T-cell (primary cell): ENCODE data around the gene MYO10. TPM values are rescaled to one million over a fixed set of nuclear protein-coding genes. Genes with fewer than 3 reads are reported as not detected.

ENCODE experiments used
- ATAC-seq, 4 experiments: fragments of 200-7000 bp in 3 of 4; fragments of 150-1000 bp in 1 of 4; cut with Tn5 transposase; replicated peaks in 1 of 4; 1 replicate in 3 of 4; 2 replicates in 1 of 4; pipeline ENCODE4 v1.10.0; 2021; ENCODE audit warnings: moderate library complexity in 3 of 4, mild to moderate bottlenecking in 2 of 4, moderate number of reproducible peaks in 1 of 4
- CTCF ChIA-PET, 2 donors: fragments of 300-600 bp; sonication (Branson Sonifier 250); formaldehyde crosslinking; loops; one replicate each; lab custom pipeline; 2022; ENCODE audit warnings: antibody characterized with exemption in 2 of 2; lab: Charles Lee
- POLR2A ChIA-PET, 2 donors: fragments of 300-600 bp; sonication (Branson Sonifier 250); formaldehyde crosslinking; loops; one replicate each; lab custom pipeline; 2022; ENCODE audit warnings: antibody characterized with exemption in 2 of 2; lab: Charles Lee
- DNase-seq, 35 experiments: peaks; one replicate each; pipeline versions ENCODE4 v3.0.0 to v3.0.0-alpha.2; 2013 to 2023
- H3K27ac ChIP-seq: one replicate; pipeline ENCODE4 v1.5.1; 2013; ENCODE audit warnings: low read length
- H3K27me3 ChIP-seq, 2 experiments: replicated peaks in 1 of 2; 1 replicate in 1 of 2; 2 replicates in 1 of 2; pipeline versions ENCODE4 v1.6.1 to v1.7.0; 2013; ENCODE audit warnings: low read length in 1 of 2, mixed read lengths in 1 of 2; ENCODE audit not compliant: control insufficient read depth in 2 of 2, insufficient read depth in 2 of 2; ENCODE audit errors: extremely low read depth in 1 of 2
- H3K36me3 ChIP-seq, 2 donors: 1 replicate in 1 of 2; 2 replicates in 1 of 2; pipeline versions ENCODE4 v1.6.1 to v1.7.0; 2013; ENCODE audit warnings: low read length in 1 of 2; ENCODE audit not compliant: control insufficient read depth in 2 of 2, insufficient read depth in 1 of 2; ENCODE audit errors: extremely low read depth in 1 of 2
- H3K4me1 ChIP-seq, 2 experiments: 1 replicate in 1 of 2; 2 replicates in 1 of 2; pipeline versions ENCODE4 v1.6.1 to v1.7.0; 2013; ENCODE audit warnings: low read length in 2 of 2, mixed read lengths in 1 of 2; ENCODE audit not compliant: insufficient read depth in 2 of 2, control insufficient read depth in 1 of 2; ENCODE audit errors: extremely low read depth in 1 of 2
- H3K4me3 ChIP-seq, 2 donors: 1 replicate in 1 of 2; 2 replicates in 1 of 2; pipeline versions ENCODE4 v1.5.1 to v1.7.0; 2013; ENCODE audit warnings: mild to moderate bottlenecking in 2 of 2, low read length in 1 of 2, moderate library complexity in 1 of 2; ENCODE audit not compliant: control insufficient read depth in 1 of 2; ENCODE audit errors: extremely low read depth in 1 of 2
- H3K9me3 ChIP-seq: 2 replicates; pipeline ENCODE4 v1.7.0; 2013
- H3K27ac Mint-ChIP-seq, 2 donors: one replicate each; pipeline ENCODE4 v1.8.0; 2020 to 2021; ENCODE audit warnings: mild to moderate bottlenecking in 2 of 2, mixed read lengths in 2 of 2
- H3K27me3 Mint-ChIP-seq, 2 donors: one replicate each; pipeline ENCODE4 v1.8.0; 2021 to 2022; ENCODE audit warnings: mixed read lengths in 2 of 2
- H3K36me3 Mint-ChIP-seq: one replicate; pipeline ENCODE4 v1.8.0; 2021; ENCODE audit warnings: mixed read lengths
- H3K4me1 Mint-ChIP-seq, 3 donors: one replicate each; pipeline ENCODE4 v1.8.0; 2020 to 2022; ENCODE audit warnings: mixed read lengths in 3 of 3, mild to moderate bottlenecking in 1 of 3
- H3K4me3 Mint-ChIP-seq, 3 donors: one replicate each; pipeline ENCODE4 v1.8.0; 2020 to 2022; ENCODE audit warnings: mild to moderate bottlenecking in 3 of 3, mixed read lengths in 3 of 3, moderate library complexity in 3 of 3
- H3K9me3 Mint-ChIP-seq, 3 donors: one replicate each; pipeline ENCODE4 v1.8.0; 2020 to 2022; ENCODE audit warnings: mixed read lengths in 3 of 3
- WGBS: methylation state at CpG from one replicate; pipeline ENCODE4 v1.1.5; 2013; ENCODE audit warnings: missing lambda C conversion rate; ENCODE audit not compliant: insufficient coverage; 5-methylcytosine and 5-hydroxymethylcytosine counted together
- total RNA-seq, 35 experiments: library from RNA in 6 of 35; stranded (reverse) in 6 of 35; fragments of 120-200 nt in 1 of 35; gene quantifications; one replicate each; pipeline versions ENCODE4 v1.2.1 to v1.2.4 and lab custom pipeline; 2013 to 2026

The MYO10 gene
- total RNA-seq, 5 donors from 2014 or later (not counting 1 experiment from before 2014, with no cell fraction given) = 0.20 to 0.47 (median 0.23) TPM; not detected in 2

- ATAC-seq (no peak), DNase-seq (no peak)
- H3K27ac ChIP-seq = no peak overlapping the region
- H3K4me3 ChIP-seq = no peak overlapping the region
- H3K4me3 Mint-ChIP-seq = no peak overlapping the region
- H3K27me3 Mint-ChIP-seq = peaks cover 0 to 4% of the 10 kb centered on the region in 2 donors
- no peak overlapping the region for H3K27ac Mint-ChIP-seq
- no peaks in the 10 kb centered on the region for H3K36me3 Mint-ChIP-seq
- no peaks in the 10 kb centered on the region for H3K9me3 ChIP-seq
- ChIA-PET POLR2A (no interaction called here), CTCF (no interaction called here)
- H3K9me3 Mint-ChIP-seq = peaks cover 0 to 4% (median 2%) of the 10 kb centered on the region in 3 donors
- no peaks in the 10 kb centered on the region for H3K36me3 ChIP-seq
- no peaks in the 10 kb centered on the region for H3K4me1 Mint-ChIP-seq
- H3K4me1 ChIP-seq = no peaks in the 10 kb centered on the region
- peaks cover 0 to 3% of the 10 kb centered on the region in 2 experiments for H3K27me3 ChIP-seq
- WGBS = 72% methylated on average over 3 of the region's 7 CpGs
These were observed 22.6 kb downstream of the MYO10 start for GRCh38 chr5:16913187-16914107.

GRCh38 chr5:16912080-16912479, 24.0 kb downstream of the MYO10 start:
- WGBS = 100% methylated on average over 1 of the region's 6 CpGs
- H3K4me1 Mint-ChIP-seq = no peaks in the 10 kb centered on the region

GRCh38 chr5:16909464-16909863, 26.6 kb downstream of the MYO10 start:
- Histone ChIP-seq H3K4me1 (no peaks in the 10 kb centered on the region), H3K27me3 (peaks cover 0 to 3% of the 10 kb centered on the region in 2 experiments), H3K36me3 (no peaks in the 10 kb centered on the region), H3K4me3 (no peak overlapping the region), H3K9me3 (no peaks in the 10 kb centered on the region), H3K27ac (no peak overlapping the region)
- H3K4me3 Mint-ChIP-seq = no peak overlapping the region
- H3K9me3 Mint-ChIP-seq = peaks cover 0 to 4% (median 2%) of the 10 kb centered on the region in 3 donors
- ATAC-seq (no peak), DNase-seq (no peak)
- H3K36me3 Mint-ChIP-seq = no peaks in the 10 kb centered on the region
- H3K27ac Mint-ChIP-seq = no peak overlapping the region
- WGBS = 67% methylated on average over 1 of the region's 7 CpGs
- no peaks in the 10 kb centered on the region for H3K4me1 Mint-ChIP-seq
- ChIA-PET POLR2A (no interaction called here), CTCF (no interaction called here)
- H3K27me3 Mint-ChIP-seq = peaks cover 0 to 5% of the 10 kb centered on the region in 2 donors

More at GRCh38 chr5:16912080-16912479, 24.0 kb downstream of the MYO10 start:
- Histone ChIP-seq H3K36me3 (no peaks in the 10 kb centered on the region), H3K4me1 (no peaks in the 10 kb centered on the region), H3K4me3 (no peak overlapping the region), H3K27ac (no peak overlapping the region), H3K27me3 (peaks cover 0 to 3% of the 10 kb centered on the region in 2 experiments), H3K9me3 (no peaks in the 10 kb centered on the region)
- H3K36me3 Mint-ChIP-seq = no peaks in the 10 kb centered on the region
- CTCF ChIA-PET = no interaction called here
- H3K27me3 Mint-ChIP-seq = peaks cover 0 to 4% of the 10 kb centered on the region in 2 donors
- ATAC-seq = no peak
- H3K27ac Mint-ChIP-seq = no peak overlapping the region
- no peak for DNase-seq
- H3K9me3 Mint-ChIP-seq = peaks cover 0 to 4% (median 2%) of the 10 kb centered on the region in 3 donors
- no peak overlapping the region for H3K4me3 Mint-ChIP-seq
- POLR2A ChIA-PET = no interaction called here

GRCh38 chr5:16907270-16907669, 28.8 kb downstream of the MYO10 start:
- no peak for ATAC-seq
- peaks cover 0 to 4% (median 2%) of the 10 kb centered on the region in 3 donors for H3K9me3 Mint-ChIP-seq

GRCh38 chr5:16906255-16906654, 29.8 kb downstream of the MYO10 start:
- Mint-ChIP-seq H3K4me1 (no peaks in the 10 kb centered on the region), H3K36me3 (no peaks in the 10 kb centered on the region), H3K27ac (no peak overlapping the region), H3K9me3 (peaks cover 0 to 4% (median 2%) of the 10 kb centered on the region in 3 donors), H3K4me3 (no peak overlapping the region), H3K27me3 (peaks cover 0 to 3% of the 10 kb centered on the region in 2 donors)
- Histone ChIP-seq H3K27ac (no peak overlapping the region), H3K4me1 (no peaks in the 10 kb centered on the region), H3K9me3 (no peaks in the 10 kb centered on the region), H3K27me3 (no peaks in the 10 kb centered on the region), H3K4me3 (no peak overlapping the region), H3K36me3 (no peaks in the 10 kb centered on the region)
- ChIA-PET CTCF (no interaction called here), POLR2A (no interaction called here)
- 83% methylated on average over 4 of the region's 4 CpGs for WGBS
- no peak for ATAC-seq
- DNase-seq = no peak

More at GRCh38 chr5:16907270-16907669, 28.8 kb downstream of the MYO10 start:
- no peak for DNase-seq
- no peaks in the 10 kb centered on the region for H3K4me1 Mint-ChIP-seq
- Histone ChIP-seq H3K9me3 (no peaks in the 10 kb centered on the region), H3K4me3 (no peak overlapping the region), H3K27me3 (no peaks in the 10 kb centered on the region), H3K27ac (no peak overlapping the region), H3K36me3 (no peaks in the 10 kb centered on the region), H3K4me1 (no peaks in the 10 kb centered on the region)
- WGBS = no CpG with 5 or more reads among the region's 4 CpGs
- no peak overlapping the region for H3K4me3 Mint-ChIP-seq
- ChIA-PET CTCF (no interaction called here), POLR2A (no interaction called here)
- H3K36me3 Mint-ChIP-seq = no peaks in the 10 kb centered on the region
- H3K27me3 Mint-ChIP-seq = peaks cover 0 to 3% of the 10 kb centered on the region in 2 donors
- H3K27ac Mint-ChIP-seq = no peak overlapping the region

GRCh38 chr5:16903480-16904300, 32.4 kb downstream of the MYO10 start:
- H3K4me3 Mint-ChIP-seq = no peak overlapping the region
- CTCF ChIA-PET = no interaction called here

More at GRCh38 chr5:16903480-16904300, 32.4 kb downstream of the MYO10 start:
- Mint-ChIP-seq H3K27ac (no peak overlapping the region), H3K9me3 (peaks cover 0 to 2% (median 2%) of the 10 kb centered on the region in 3 donors), H3K27me3 (peaks cover 0 to 3% of the 10 kb centered on the region in 2 donors), H3K4me1 (no peaks in the 10 kb centered on the region), H3K36me3 (no peaks in the 10 kb centered on the region)
- Histone ChIP-seq H3K4me1 (no peaks in the 10 kb centered on the region), H3K27ac (no peak overlapping the region), H3K4me3 (no peak overlapping the region), H3K9me3 (no peaks in the 10 kb centered on the region), H3K27me3 (peaks cover 0 to 5% of the 10 kb centered on the region in 2 experiments), H3K36me3 (no peaks in the 10 kb centered on the region)
- DNase-seq = no peak
- POLR2A ChIA-PET = no interaction called here
- ATAC-seq = no peak
- 92% methylated on average over 2 of the region's 7 CpGs for WGBS
